Brain microvascular endothelial cell (primary cell): ENCODE measurements around the gene KLHL17.

Source experiments
- DNase-seq: peaks from one replicate; pipeline ENCODE4 v3.0.0-alpha.2; 2020
- H3K27ac ChIP-seq: fragments of 250-450 bp; sonication (Bioruptor Pico); 2 replicates; pipeline ENCODE4 v1.5.1; 2020; ENCODE audit warnings: mild to moderate bottlenecking, moderate library complexity
- H3K27me3 ChIP-seq: fragments of 250-450 bp; sonication (Bioruptor Pico); replicated peaks from 2 replicates; pipeline ENCODE4 v1.5.1; 2020; ENCODE audit warnings: mild to moderate bottlenecking
- H3K36me3 ChIP-seq: fragments of 250-450 bp; sonication (Bioruptor Pico); replicated peaks from 2 replicates; pipeline ENCODE4 v1.5.1; 2020; ENCODE audit warnings: mild to moderate bottlenecking
- H3K4me3 ChIP-seq: 2 replicates; pipeline ENCODE4 v1.5.1; 2011; ENCODE audit warnings: low read depth, mild to moderate bottlenecking, control low read depth, low read length, moderate library complexity
- in situ Hi-C: cut with HindIII; loops from 2 replicates; pipeline ENCODE4 v1.10.0; 2017; ENCODE audit warnings: low sequenced_read_pairs, low pct_ligation_motif_present
- TF ChIP-seq, protein P1 (sequence below): IDR thresholded peaks from 2 replicates; pipeline ENCODE4 v1.5.1; 2011; ENCODE audit warnings: low read depth, mild to moderate bottlenecking, moderate library complexity, low read length, control low read depth, inconsistent platforms; ENCODE audit errors: missing control alignments

KLHL17 gene

GRCh38 chr1:914131-914890 lies 46.1 kb upstream of the KLHL17 start:
- Histone ChIP-seq H3K27ac (no peak overlapping the region), H3K36me3 (no peaks in the 10 kb centered on the region), H3K27me3 (peaks cover 40% of the 10 kb centered on the region), H3K4me3 (no peak overlapping the region)
- no peak for DNase-seq
- in situ Hi-C loops, result no loop called here
- TF ChIP-seq, protein P1, sequence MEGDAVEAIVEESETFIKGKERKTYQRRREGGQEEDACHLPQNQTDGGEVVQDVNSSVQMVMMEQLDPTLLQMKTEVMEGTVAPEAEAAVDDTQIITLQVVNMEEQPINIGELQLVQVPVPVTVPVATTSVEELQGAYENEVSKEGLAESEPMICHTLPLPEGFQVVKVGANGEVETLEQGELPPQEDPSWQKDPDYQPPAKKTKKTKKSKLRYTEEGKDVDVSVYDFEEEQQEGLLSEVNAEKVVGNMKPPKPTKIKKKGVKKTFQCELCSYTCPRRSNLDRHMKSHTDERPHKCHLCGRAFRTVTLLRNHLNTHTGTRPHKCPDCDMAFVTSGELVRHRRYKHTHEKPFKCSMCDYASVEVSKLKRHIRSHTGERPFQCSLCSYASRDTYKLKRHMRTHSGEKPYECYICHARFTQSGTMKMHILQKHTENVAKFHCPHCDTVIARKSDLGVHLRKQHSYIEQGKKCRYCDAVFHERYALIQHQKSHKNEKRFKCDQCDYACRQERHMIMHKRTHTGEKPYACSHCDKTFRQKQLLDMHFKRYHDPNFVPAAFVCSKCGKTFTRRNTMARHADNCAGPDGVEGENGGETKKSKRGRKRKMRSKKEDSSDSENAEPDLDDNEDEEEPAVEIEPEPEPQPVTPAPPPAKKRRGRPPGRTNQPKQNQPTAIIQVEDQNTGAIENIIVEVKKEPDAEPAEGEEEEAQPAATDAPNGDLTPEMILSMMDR, result no peak

- TF ChIP-seq, protein P1, result no peak
- no peak for DNase-seq
- in situ Hi-C loops, result no loop called here
- no peak overlapping the region for H3K27ac ChIP-seq
- H3K36me3 ChIP-seq, result no peaks in the 10 kb centered on the region
- no peak overlapping the region for H3K4me3 ChIP-seq
- peaks cover 44% of the 10 kb centered on the region for H3K27me3 ChIP-seq
These were observed 45.5 kb upstream of the KLHL17 start for GRCh38 chr1:914891-915280.

GRCh38 chr1:915295-916172 lies 44.9 kb upstream of the KLHL17 start:
- H3K36me3 ChIP-seq, result no peaks in the 10 kb centered on the region
- in situ Hi-C loops, result no loop called here
- no peak overlapping the region for H3K27ac ChIP-seq
- no peak for DNase-seq
- TF ChIP-seq, protein P1, result no peak
- H3K27me3 ChIP-seq, result peaks cover 42% of the 10 kb centered on the region
- no peak overlapping the region for H3K4me3 ChIP-seq

- TF ChIP-seq, protein P1, result no peak
- Histone ChIP-seq H3K27ac (no peak overlapping the region), H3K36me3 (no peaks in the 10 kb centered on the region), H3K27me3 (peaks cover 42% of the 10 kb centered on the region), H3K4me3 (no peak overlapping the region)
- in situ Hi-C loops, result no loop called here
- no peak for DNase-seq
These were observed 44.0 kb upstream of the KLHL17 start for GRCh38 chr1:916173-917075.

GRCh38 chr1:917076-917459 lies 43.3 kb upstream of the KLHL17 start:
- DNase-seq, result no peak
- TF ChIP-seq, protein P1, result no peak
- Histone ChIP-seq H3K27ac (no peak overlapping the region), H3K4me3 (no peak overlapping the region), H3K36me3 (no peaks in the 10 kb centered on the region), H3K27me3 (peaks cover 42% of the 10 kb centered on the region)
- in situ Hi-C loops, result no loop called here
